ENCODE data around the gene C10orf90.

DNA sequence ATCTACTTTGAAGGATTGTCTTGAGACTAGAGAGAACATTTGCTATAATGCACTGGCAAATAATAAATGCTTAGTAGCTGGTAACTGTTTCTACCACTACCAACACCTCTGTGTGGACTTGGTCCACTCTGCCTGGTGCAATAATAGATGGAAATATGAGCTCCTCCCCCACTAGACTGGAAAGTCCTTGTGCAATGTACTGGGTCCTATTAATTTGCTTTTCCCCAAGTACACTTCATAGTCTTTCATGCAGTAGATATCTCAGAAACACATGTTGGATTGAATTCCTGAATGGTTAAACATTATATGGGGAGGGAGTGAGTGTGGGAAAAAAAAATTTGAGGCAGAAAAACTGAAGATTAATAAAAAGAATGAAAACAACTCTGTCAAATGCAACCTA lies 119.3 kb downstream of the C10orf90 start:
- no peak for TF ChIP-seq EP300 (IDR thresholded peaks at IDR 0.05; ENCODE audit: borderline replicate concordance)
- TF ChIP-seq RAD21 (IDR thresholded peaks at IDR 0.05; ENCODE audit: low read depth) = no peak
- TF ChIP-seq, protein P1, sequence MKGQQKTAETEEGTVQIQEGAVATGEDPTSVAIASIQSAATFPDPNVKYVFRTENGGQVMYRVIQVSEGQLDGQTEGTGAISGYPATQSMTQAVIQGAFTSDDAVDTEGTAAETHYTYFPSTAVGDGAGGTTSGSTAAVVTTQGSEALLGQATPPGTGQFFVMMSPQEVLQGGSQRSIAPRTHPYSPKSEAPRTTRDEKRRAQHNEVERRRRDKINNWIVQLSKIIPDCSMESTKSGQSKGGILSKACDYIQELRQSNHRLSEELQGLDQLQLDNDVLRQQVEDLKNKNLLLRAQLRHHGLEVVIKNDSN (IDR thresholded peaks at IDR 0.05) = no peak
- no peak for TF ChIP-seq REST (IDR thresholded peaks at IDR 0.05; ENCODE audit: low read depth)
- TF ChIP-seq YY1 (IDR thresholded peaks at IDR 0.05; ENCODE audit: low read depth) = no peak
- TF ChIP-seq TAF1 (IDR thresholded peaks at IDR 0.05; ENCODE audit: low read depth) = no peak
- TF ChIP-seq MAX (IDR thresholded peaks at IDR 0.05) = no peak
- no peak for TF ChIP-seq CEBPB (IDR thresholded peaks at IDR 0.05)
- no peak for TF ChIP-seq NFIC (IDR thresholded peaks at IDR 0.05)
- TF ChIP-seq TEAD4 (IDR thresholded peaks at IDR 0.05) = no peak
- no peak for TF ChIP-seq CREB1 (IDR thresholded peaks at IDR 0.05; ENCODE audit: low read depth)
- no peak for TF ChIP-seq FOXM1 (IDR thresholded peaks at IDR 0.05; ENCODE audit: borderline replicate concordance, low read depth)

All from Ishikawa (cell line).